ENCODE data around the gene HDAC4. TPM values are rescaled to one million over a fixed set of nuclear protein-coding genes. Genes with fewer than 3 reads are reported as not detected.

HDAC4 gene
- polyA plus RNA-seq, 3 donors = 12.3 to 22.6 (median 14.5) TPM

DNA sequence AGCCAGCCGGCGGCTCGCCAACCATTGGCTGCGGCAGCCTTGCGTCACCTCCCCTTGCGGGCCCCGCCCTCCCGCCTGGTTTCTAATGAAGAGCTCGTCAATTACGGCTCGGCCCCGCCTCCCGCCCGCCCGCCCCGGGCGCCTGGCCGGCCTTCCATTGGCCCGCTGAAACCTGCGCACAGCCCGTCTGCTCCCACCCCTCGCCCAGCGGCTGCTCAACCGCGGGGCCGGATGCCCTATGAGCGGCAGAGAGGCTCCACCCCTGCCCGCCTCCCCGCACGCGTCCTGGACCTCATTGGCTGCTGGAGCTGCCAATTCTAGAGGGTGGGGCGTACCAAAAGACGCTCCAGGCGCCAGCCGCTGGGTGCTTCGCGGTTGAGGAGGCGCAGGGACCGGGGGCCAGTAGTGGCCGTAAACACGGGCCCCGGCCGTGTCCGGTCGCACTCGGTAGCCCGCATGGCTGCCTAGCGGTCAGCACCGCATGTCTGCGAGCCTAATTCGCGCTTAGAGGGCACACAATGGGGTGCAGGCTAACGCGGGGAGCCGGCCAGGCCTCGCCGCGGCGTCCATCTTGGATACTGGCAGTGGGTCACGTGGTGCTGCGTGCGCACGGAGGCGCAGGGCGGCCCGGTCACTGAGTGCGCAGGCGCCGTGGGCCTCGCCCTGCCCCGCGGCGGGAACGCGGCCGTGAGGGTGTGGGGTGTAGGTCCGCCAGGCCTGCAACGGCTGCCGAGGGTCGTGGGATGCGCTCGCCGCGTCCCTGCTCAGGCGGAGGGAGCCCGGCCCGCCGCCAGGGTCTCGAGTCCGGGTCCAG is 454 bp upstream of the HDAC4 start:
- peak; percentile 92 to 99 (median 97) for DNase-seq (ENCODE audit: extremely low read depth in 1 of 11, low read depth in 9 of 11, low spot score in 4 of 11)

DNA sequence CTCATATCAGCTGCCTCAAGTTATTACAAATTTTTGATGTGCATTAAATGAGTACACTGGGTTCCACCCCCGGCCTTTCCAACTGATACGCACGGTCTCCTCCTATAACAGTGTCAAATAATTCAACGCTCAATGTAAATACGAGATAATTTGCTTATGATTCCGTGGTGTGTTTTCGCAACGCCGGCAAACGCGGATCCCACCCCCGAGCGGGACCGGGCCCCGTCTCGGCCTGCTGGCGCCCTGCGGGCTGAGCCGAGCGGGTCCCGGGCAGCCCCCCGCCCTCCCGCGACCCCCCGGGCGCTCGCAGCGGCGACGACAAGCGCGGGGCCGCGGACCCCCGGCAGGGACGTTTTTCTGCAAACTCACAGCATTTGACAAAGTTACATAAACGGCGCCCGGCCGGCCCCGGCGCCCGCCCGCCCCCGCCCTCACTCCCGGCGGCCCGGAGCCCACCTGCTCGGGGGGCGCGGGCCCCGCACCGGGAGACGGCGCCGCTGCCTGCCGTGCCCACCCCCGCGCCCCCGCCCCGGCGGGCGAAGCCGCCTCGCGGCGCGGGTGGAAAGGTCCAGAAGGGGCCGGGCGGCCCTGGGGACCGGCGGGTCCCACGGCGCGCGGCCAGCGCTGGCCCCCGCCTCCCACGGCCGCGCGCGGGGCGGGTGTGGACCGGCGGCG is 762 bp downstream of the HDAC4 start:
- no peak for DNase-seq (ENCODE audit: extremely low read depth in 1 of 11, low read depth in 9 of 11, low spot score in 4 of 11)

DNA sequence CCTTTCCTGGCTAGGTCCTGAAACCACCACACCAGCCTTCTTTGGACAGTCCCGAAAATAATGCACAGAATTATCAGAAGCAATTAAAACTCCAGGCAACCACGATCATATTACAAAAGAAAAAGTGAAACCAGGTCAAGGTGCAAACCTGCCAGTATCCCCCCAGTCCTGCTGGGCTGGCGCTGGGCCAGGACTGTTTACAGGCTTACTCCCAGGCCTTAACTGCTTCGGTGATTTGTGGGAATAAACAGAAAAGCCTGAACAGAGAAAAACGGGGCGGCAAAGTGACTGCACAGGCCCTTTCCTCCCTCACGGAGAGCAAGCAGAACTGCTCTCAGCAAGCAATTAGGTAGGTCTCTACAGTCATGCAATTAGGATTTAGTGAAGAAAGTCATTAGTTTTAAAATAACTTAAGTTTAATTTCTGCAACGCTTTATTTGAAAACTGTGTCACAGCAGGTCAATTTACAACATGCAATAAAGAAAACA is 1.3 kb downstream of the HDAC4 start:
- peak in 1 of 11 donors; percentile 42 for DNase-seq (ENCODE audit: extremely low read depth in 1 of 11, low read depth in 9 of 11, low spot score in 4 of 11)

DNA sequence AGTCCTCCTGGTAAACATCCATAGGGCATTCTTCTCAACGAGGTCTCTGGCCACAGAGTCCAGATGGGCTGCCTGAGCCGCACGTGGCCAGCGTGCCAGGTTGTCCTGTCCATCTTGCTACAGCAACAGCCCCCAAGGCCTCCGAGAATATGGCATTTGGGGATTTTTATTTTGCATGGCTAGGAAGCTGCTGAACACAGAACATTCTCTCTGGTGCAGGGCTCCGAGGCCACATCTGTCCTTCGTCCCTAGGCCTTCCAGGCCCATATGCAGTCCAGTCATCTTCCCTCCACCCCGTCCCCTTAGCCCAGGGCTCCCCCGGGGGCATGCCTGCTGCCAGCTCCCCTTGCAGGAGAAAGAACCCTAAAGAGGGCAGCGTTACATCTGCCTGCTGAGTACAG is 2.3 kb downstream of the HDAC4 start:
- no peak for DNase-seq (ENCODE audit: extremely low read depth in 1 of 11, low read depth in 9 of 11, low spot score in 4 of 11)

DNA sequence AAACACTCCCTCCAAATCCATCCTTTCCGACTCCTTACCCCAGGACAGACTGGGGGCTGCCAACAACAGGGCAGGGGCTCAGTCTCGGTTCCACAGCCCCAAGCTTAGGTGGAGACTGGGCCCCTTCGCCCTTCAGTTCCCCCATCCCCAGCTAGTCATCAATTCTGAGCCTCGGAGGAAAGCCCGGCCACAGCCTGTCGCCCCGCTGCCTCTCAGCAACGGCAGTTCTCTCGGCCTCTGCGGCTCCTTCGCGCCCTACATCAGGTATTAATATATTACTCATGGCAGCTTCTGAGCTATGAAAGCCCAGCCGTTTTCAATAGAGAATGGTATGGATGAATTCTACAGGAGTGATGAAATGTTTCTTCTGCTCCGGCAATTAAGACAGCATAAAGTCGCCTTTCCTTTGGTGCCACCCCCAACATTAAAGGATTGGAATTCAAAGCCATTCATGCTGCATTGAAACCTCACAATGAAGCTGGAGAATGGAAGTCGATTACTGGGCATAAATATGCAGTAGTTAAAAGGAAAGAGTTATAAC is 2.8 kb downstream of the HDAC4 start:
- no peak for DNase-seq (ENCODE audit: extremely low read depth in 1 of 11, low read depth in 9 of 11, low spot score in 4 of 11)

DNA sequence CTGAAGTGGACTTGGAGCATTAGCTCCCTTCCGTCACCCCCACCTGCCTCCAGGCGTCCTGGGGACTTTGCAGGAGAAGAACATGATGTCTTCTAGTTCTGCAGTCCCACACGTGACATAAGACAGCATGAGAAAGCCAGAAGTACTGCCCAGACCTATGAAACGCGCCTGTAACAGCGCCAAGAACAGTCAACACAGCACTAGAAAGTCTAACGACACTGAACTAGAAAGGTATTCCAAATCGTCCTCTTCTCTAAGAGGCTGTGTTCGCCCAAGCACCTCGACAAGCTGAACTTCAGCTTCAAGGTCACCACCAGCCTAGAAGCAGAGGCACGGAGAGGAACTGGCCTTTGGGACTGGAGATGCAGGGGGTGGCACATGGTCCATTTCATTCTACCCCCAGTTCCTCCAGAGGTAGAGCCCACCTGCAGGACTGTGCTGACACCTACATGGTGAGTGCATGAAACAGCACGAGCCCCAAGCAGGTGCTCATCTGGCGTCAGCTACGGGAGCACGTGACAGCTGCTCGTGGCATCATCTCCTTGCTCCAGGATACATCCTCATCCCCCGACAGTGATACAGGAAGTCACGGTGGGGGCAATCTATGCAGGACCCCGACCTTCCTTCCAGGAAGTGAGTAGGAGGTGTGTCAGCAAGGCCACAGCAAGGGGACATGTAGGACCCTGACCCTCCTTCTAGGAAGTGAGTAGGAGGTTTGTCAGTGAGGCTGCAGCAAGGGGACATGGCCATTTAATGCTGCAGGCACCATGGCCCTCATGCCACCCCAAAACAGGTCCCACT is 3.7 kb downstream of the HDAC4 start:
- no peak for DNase-seq (ENCODE audit: extremely low read depth in 1 of 11, low read depth in 9 of 11, low spot score in 4 of 11)

DNA sequence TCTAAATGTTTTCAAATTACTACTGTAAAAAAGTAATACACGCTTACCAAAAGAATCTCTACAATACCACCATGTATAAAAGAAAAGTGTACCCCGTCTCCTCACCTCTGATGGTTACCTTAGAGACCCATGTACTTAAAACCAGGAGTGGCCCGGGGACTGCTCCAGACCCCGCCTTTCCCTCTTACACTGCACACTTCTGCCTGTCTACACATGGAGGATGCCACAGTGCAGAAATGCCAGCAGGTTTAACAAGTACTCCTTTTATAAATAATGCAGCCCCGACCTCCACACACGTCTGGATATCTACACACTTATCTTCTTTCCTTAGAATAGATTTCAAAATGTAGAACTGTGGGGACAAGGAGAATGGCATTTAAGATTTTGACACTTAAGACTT is 5.3 kb downstream of the HDAC4 start:
- no peak for DNase-seq (ENCODE audit: extremely low read depth in 1 of 11, low read depth in 9 of 11, low spot score in 4 of 11)

DNA sequence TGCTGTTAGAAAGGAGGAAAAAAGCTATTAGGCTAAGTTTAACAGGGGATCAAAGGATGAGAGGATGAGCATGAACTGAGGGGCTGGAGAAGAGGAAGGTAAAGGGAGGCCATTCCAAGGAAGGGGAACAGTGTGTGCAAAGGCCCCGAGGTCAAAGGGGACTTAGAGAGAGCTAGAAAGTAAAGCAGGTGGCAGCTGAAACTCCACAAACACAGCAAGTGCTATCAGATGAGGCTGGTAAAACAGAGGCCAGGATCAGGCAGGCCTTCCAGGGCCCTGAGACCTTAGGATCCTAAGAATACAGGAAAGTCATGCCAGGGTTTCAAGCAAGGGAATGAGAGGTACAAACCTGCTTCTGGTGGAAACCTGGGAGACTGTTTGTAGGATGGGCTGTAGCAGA is 5.8 kb downstream of the HDAC4 start:
- no peak for DNase-seq (ENCODE audit: extremely low read depth in 1 of 11, low read depth in 9 of 11, low spot score in 4 of 11)

DNA sequence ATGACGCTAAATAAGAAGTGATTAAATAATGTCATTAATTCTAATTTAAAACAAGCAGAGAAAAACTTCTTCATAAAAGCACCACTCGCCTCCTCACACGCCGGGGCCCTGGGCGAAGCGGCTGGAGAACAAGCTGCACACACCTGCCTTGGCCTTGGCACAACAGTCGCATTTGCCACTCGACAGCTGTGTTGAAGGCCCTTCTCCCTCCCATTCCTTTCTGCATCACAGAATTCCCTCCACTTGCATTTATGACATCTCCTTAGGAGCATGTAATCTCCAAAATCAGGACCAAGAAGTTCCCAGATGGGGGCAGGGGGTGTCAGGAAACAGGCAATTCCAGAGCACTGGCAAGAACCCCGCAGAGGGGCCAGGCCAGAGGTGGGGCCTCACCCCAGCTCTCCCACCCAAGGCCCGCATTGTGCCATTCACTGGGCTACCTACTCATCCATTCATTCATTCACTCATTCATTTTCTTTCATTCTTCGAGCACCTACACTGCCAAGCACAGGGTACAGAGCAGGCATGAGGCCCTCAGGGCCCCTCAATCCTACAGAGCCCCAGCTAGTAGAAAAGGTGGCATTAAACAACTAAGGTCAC is 6.4 kb downstream of the HDAC4 start:
- no peak for DNase-seq (ENCODE audit: extremely low read depth in 1 of 11, low read depth in 9 of 11, low spot score in 4 of 11)

DNA sequence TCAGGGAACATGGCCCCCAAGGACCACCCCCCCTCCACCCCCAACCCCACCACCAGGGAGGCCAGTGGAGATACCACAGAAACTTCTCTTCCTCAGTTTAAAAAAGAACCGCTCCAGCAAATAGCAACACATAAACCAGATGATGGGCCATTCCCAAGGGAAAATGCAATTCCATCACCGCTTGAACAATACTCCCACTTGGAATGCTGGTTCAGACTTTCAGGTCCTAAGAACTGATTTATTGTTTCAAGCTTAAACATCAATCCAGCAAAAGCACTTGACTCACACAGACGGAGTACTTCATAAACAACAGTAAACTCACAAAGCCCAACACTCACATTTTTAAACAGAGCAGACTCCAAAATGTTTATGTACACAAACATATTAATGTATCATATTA is 6.9 kb downstream of the HDAC4 start:
- DNase-seq (ENCODE audit: extremely low read depth in 1 of 11, low read depth in 9 of 11, low spot score in 4 of 11) = peak in 1 of 11 donors; percentile 67

DNA sequence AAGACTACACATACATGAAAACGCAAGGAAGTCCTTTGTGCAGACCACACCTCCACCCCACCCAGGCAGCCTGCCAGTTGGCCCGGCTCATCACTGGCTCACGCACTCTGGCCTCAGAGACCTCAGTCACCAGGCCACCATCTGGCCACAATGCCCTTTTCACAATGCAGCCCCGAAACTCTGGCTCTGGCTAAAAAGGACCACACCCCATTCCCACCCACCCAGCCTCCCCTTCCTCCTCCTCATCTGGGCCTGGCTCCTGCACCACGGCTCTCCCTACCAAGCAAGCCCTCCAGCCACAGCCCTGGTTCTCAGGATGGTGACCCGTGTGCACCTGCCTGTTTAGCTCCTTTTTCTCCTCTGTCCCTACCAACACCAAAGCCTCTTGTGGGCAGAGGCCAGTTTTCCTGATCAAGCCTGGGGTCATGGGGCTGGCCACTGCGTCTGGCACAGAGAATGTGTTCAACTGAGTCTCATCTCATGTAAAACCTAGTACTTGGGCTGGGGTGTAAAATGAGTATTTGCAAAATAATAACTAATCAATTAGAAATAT is 7.4 kb downstream of the HDAC4 start:
- DNase-seq (ENCODE audit: extremely low read depth in 1 of 11, low read depth in 9 of 11, low spot score in 4 of 11) = no peak

DNA sequence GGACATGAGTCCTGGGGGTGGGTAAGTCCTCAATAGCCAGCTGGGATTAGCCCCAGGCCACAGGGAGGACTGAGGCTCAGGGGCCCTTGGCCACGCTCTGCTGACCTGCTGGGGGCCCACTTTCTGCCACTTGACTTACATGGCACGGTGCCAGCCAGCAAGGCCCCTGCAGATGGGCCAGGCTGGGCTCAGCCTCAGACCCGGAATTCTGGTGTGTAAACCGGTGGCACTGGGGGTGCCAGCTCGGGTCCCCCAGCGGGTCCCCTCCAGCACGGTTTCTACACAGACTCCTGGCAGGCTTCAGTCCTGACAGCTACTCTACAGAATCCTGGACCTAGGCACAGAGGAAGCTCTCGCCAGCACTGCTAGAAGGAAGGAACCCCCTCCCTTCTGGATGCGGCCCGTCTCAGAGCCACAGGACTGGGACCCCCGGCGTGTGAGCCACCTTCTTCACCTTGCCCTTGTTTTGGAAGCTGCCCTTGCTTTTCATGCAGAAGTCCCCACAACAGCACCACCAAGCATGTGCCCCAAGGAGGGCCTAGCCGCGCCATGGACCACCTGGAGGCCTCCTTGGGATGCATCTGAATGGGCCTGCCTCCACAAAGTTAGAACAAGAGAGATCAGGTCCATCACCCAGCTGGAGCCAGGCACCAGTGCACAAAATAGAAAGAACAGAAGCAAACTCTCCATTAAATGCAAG is 8.0 kb downstream of the HDAC4 start:
- DNase-seq (ENCODE audit: extremely low read depth in 1 of 11, low read depth in 9 of 11, low spot score in 4 of 11) = no peak

DNA sequence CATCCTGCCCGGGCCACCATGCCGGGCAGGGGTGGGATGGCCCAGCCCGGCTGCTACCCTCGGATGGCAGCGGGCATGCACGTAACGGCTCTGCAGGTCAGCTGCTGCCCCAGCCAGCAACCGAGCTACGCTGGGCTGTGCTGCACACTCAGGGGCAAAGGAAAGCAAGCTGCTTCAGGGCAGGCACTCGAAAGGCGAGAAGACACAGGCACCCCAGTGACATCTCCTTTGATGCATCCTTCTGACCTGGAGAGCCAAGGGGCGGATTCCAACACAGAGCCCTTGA is 8.8 kb downstream of the HDAC4 start:
- DNase-seq (ENCODE audit: extremely low read depth in 1 of 11, low read depth in 9 of 11, low spot score in 4 of 11) = no peak

DNA sequence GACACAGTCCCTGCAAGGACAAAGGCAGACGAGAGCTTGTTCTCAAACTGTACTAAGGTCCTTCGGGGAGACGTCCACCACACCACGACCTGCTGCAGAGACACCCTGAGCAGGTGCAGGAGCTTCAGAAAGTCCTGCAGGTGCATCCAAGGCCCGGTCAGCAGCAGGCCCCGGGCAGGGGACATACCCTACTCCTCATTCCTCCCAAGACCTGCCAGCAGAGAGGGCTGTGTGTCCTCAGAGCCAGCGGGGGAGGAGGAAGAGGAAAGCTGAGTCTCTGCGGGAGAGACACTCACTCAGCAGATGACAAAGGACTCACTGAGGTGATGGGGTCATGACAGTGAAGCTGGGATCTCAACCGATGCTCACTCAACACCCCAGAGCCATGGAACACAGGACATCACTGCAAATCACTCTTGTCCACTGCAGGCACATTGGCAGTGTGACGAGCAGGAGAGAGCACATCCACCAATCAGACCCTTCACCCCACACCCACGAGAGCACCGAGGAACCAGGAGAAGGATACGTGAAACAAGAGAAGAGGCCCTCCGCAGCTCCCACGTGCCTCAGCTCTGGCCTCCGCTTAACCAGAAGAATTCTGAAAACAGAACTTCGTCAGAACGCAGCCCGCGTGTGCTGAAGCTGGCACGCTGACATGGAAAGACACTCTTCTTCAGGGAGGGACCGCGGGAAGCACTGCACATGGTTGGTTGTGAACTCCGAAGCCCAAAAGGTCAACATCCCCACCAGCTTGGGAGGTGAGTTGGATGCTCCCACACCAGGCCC is 9.3 kb downstream of the HDAC4 start:
- peak in 1 of 11 donors; percentile 38 for DNase-seq (ENCODE audit: extremely low read depth in 1 of 11, low read depth in 9 of 11, low spot score in 4 of 11)

DNA sequence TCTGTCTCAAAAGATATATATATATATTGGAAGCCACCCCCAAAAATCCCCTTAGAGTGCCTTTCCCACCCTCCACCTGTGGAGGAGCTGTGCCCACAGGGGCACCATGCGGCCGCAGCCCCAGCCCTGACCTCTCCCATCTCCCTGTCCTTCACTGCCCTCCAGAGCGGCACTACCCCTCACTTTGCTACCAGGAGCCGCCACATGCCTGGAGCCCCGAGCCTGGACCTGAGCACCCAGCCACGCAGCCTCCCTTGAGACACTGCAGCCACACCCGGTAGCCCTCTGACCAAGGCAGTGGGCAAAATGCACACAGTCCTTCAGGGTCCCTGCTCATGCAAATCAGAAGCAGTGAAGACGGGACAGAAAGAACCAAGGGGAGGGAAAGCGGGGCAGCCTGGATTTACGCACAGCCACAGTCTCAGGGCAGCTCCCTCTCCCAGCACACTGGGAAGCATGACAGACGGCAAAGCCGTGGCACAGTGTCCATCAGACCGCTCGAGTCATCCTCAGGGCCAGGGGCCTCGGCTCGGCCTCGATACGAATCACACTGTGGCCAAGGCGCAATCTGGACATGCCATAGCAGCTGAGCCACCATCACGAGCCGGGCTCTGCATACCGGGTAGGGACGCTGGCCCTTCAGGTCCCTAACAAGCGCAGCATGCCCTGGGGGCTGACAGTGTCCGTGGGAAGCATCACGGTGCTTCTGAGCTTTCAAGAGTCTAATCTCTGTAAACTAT is 10.1 kb downstream of the HDAC4 start:
- DNase-seq (ENCODE audit: extremely low read depth in 1 of 11, low read depth in 9 of 11, low spot score in 4 of 11) = no peak

DNA sequence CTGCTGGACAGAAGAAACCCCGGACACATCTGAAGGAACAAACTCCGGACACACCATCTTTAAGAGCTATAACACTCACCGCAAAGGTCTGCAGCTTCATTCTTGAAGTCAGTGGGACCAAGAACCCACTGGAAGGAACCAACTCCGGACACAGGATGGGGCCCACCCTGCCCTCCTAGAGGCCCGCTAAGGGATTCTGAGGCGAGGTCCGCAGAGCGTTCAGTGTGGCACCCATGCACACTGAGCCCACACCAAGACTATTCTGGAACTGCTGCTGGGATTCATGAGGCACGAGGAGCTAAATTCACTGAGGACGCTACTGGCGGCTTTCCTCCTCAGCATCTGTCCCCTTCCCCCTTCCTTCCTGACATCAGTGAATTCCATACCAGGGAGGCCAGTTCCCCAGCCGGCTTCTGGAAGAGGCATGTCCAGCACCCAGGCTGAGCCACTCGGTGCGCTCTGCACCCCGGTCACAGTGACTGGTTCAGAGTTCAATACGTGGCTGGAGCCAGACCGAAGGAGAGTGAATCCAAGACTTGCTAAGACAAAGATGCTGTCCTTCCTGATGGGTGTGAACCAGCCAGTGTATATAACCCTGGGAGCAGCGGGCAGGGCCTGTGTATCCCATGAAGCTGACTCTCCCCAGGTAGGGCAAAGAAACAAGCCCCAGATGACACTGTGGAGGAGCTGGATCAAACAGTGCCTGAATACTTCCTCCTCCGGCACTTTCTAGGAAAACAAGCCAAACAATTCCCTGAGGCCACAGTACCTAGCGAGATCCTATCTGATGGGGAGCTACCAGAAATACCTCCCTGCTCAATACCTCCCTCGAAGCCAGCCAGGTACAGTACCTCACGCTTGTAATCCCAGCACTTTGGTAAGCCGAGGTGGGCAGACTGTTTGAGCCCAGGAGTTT is 11.1 kb downstream of the HDAC4 start:
- DNase-seq (ENCODE audit: extremely low read depth in 1 of 11, low read depth in 9 of 11, low spot score in 4 of 11) = no peak
